Stimulated activated CD4-positive, alpha-beta T cell treated with anti-CD3 and anti-CD28 coated beads, Interleukin-15, amount 100 ng/mL, for 1 hour (primary cell): ENCODE data around the gene MIER2.

Experiments used
- DNase-seq, 2 donors: peaks; one replicate each; pipeline ENCODE4 v3.0.0-alpha.2; 2020; ENCODE audit warnings: low read depth in 1 of 2, low spot score in 1 of 2

The MIER2 gene

DNA sequence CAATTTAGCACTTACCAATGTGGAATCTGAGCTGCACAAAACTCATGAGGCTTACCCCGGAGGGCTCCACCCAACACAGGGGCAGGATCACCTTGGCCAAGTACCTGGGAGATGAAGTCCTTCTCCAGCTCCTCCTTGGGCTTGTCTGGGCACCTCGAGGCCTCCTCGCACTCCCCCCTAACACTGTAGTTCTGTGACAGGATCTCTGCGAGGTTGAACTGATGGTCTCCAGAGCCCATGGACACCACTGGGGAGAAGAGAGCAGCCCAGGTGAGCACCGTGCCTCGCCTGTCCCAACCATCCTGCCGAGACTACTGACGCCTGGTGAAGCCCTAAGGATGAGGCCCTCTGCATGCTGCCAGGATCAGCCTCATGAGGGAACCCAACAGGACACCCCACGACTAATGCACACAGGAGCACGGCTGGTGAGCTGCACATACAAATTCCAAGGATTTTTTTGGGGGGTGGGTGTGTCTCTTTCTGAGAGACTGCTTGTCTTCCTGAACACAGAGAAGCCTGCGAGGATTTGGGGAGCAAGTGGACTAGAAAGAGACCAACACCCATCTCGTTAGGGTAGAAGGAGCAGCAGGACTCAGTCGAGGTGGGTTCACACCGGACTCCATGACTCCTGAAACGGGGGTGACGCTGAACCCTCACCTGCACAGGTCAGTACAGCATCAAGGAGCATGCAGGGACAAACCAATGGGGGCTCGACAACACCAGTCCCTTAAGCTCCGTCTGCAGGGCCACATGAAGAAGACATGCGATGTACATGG lies 10.1 kb downstream of the MIER2 start:
- no peak for DNase-seq

DNA sequence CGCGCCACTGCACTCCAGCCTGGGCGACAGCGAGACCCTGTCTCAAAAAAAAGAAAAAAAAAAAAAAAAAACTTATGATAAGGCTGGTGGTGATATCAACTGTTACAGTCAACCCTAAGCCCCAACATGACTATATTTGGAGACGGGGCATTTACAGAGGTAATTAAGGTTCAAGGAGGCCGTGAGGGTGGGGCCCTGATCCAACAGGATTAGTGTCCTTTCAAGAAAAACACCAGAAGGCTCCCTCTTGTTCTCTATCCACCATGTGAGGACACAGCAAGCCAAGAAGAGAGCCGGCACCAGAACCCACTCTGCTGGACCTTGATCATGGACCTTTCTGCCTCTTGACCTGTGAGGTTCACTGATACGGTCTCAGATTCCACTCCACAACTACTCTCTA lies 14.1 kb downstream of the MIER2 start:
- DNase-seq = no peak

DNA sequence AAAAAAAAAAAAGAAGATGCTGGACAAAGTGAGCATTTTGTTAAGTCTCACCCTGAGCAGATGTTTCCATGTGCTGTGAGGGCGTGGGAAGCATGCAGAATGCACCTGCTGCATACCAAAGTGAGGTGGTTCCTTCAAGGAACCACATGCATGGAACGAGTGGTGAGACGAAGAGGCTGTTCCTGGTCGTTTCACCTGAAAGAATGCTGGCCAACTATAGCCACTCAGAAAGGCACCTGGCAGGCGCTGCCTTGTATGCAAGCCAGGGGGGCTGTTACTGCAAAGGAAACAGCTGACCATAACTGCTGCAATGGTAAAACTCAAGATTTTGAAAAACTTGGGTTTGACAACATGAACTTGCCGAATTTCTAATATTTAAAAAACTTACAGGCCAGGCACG lies 14.7 kb downstream of the MIER2 start:
- DNase-seq = no peak

- DNase-seq = no peak
These were observed 16.5 kb downstream of the MIER2 start for GRCh38 chr19:328025-328505.

DNA sequence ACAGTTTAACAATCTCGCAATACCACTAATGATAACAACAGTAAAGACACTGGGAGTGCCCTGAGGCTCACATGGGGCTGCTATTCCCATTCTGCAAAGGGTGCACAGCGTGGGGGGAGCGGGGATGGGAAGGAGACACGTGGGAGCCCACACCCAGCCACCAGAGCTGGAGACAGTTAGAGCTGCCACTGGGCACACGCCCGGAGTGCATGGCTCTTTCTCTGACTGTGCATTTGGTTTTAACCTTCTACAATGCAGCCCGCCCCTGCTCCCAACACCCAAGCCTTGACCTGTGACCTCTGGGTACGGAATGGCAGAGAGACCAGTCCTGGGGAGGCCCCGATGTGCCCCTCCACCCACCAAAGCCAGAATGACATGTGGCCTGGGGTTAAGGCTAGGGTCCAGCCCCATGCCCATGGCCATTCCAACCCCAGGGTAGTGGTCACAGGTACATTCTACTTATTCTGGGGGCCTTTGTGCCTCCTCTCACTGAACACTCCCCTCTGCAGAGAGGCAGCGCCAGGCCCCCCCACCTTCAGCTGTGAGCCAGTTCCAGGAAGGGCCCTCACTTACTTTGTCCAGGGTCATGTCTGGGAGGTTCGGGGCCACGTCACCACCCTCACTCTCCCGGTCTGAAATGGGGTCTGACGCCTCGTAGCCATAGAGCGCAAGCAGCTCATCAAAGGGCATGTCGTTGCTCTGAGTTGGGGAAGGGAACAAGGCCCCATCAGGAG lies 17.1 kb downstream of the MIER2 start:
- no peak for DNase-seq

- DNase-seq = no peak
These were observed 17.7 kb downstream of the MIER2 start for GRCh38 chr19:326871-327270.

- no peak for DNase-seq
These were observed 18.5 kb downstream of the MIER2 start for GRCh38 chr19:325937-326565.

DNA sequence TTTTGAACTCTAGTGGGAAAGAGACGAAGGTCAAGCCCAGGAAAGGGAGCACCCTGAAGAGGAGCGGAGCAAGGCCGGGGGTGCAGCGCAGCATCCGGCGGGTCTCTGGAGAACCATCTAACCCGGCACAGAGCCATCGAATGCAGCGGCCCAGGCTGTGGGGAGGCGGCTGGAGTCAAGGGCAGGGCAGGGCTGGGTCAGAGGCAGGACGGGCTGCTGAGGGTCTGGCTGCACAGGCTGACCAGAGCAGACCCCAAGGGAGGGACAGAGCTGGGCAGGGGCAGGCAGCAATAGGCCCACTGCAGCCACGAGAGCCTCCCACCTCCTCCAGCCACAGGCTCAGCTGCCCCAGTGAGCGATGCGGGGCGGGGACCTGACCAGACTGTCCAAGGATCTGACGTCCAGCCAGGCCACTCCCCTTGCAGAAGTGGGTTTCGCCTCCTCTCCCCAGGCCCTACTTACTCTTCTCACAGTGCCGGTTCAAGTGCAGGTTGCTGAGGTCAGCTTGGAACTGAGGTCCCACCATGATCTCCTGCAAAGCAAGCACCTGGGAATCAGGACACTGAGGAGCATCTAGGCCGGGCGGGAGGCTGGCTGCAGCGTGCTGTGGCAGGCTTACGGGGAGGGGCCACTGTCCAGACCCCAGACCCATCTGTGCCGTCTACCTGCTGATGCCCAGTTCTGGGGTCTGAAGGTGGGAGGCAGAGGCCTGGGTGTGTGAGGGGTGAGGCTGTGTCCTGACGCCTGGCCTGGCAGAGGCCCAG lies 19.2 kb downstream of the MIER2 start:
- no peak for DNase-seq

GRCh38 chr19:324716-325115 lies 19.9 kb downstream of the MIER2 start:
- no peak for DNase-seq

- no peak for DNase-seq
These were observed 22.0 kb downstream of the MIER2 start for GRCh38 chr19:322616-323015.

DNA sequence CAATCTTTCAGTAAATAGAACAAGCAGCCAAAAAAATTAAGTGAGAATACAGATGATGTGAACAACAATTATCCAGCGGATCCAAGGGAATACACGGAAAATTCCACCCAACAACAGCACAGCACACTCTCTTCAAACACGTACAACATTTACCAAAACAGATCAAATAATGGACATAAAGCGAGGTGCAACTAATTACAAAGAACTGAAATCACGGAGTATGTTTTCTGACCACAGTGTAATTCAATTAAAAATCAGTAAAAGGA lies 26.2 kb downstream of the MIER2 start:
- DNase-seq = no peak

DNA sequence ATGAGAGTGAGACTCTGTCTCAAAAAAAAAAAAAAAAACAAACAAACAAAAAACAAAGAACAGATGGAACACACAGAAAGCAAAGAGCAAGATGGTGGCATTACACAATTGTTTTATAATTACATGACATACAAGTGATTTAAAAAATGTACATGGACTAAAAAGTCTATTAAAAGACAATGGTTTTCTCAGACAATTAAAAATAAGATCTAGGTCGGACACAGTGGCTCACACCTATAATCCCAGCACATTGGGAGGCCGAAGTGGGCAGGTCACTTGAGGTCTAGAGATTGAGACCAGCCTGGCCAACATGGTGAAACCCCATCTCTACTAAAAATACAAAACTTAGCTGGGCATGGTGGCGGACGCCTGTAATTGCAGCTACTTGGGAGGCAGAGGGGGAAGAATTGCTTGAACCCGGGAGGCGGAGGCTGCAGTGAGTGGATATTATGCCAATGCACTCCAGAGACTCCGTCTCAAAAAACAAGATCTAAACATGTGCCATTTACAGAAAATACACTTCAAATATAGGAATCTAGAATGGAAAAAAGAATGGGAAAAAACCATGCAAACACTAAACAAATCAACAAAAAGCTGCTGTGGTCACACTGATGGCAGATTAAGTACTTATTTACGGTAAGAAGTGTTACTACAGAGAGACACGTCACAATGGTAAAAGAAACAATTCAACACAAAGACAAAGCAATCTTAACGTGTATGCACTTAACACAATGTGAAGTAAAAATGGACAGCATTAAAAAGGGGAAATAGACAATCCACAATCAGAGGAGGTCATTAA lies 26.7 kb downstream of the MIER2 start:
- DNase-seq = no peak

GRCh38 chr19:315811-316210 lies 28.8 kb downstream of the MIER2 start:
- no peak for DNase-seq

GRCh38 chr19:313988-314815 lies 30.4 kb downstream of the MIER2 start:
- no peak for DNase-seq

DNA sequence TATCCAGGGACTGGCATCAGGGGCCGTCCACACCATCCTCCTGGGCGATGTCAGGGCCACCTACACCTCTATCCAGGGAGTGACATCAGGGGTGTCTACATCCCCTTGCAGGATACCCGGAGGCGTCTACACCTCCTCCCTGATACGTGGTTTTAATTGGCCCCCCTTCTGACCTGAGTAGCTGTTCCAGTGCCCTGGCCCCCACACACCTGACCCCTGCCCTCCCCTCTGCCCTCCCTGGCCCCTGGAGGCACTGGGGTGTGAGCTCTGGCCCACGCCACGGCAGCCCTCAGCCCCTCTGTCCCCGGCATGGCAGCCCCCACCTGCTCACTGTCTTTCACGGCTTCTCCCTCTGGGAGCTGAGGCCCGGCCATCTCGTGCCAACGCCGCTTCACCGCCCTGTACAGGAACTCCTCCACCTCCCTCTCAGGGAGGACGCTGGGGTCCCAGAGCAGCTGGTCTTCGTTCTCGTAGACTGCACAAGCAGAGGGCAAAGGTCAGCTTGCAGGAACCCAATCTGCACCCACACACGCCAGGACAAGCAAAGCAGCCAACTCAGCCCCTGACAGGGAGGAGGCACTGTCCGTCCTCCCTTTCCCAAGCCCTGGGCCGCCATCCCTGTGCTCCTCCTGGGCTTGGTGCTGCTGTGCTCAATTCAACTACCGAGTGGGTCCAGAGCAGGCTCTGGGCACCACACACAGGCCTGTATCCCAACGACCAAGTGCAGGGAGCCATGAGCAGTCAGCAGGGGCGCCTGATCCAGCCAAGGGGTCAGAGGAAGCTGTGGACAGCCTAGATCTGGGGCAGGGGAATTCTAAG lies 31.2 kb downstream of the MIER2 start:
- no peak for DNase-seq

DNA sequence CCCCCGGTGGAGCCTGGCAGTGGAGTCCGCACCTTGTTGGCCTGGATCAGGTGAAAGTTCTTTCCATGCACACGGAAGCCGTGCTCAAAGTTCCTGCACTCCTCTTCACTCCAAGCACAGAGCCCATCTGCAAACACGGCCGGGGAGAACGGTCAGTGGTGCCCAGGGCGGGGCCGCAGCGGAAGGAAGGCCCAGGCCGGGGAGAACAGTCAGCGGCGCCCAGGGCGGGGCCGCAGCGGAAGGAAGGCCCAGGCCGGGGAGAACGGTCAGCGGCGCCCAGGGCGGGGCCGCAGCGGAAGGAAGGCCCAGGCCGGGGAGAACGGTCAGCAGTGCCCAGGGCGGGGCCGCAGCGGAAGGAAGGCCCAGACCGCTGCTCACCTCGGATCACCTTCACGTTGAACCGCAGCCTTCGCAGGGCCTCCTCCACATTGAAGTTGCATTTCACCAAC lies 32.8 kb downstream of the MIER2 start:
- no peak for DNase-seq

DNA sequence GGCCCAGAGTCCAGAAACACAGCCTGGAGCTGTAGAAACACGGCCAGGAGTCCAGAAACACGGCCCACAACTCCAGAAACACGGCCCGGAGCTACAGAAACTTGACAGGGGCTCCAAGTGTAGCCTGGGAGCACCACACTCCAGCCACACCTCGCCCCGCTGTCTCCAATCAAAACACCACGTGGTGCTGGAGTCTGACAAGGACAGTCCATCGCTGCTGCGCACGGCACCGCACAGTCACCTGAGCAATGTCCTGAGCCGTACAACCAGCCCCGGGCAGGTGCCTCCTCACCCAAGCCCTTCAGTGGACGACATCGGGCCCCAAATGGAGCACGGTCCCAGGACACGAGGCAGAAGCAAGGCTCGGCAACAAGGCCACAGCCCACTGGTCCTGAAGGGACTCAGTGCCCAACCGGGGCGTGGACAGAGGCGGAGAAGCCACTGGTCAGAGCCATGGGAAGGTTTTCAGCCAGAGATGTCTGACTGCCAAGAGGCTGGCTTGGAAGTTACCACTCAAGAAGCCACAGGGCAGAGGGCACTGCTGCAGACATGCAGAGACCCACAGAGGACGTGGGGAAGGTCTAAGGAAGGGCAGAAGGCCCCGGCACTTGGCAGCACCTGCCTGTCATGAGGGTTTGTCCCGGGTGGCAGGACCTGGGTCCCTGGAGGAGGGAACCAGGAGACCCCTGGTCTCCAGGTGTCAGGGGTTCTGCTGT lies 33.7 kb downstream of the MIER2 start:
- DNase-seq = no peak

DNA sequence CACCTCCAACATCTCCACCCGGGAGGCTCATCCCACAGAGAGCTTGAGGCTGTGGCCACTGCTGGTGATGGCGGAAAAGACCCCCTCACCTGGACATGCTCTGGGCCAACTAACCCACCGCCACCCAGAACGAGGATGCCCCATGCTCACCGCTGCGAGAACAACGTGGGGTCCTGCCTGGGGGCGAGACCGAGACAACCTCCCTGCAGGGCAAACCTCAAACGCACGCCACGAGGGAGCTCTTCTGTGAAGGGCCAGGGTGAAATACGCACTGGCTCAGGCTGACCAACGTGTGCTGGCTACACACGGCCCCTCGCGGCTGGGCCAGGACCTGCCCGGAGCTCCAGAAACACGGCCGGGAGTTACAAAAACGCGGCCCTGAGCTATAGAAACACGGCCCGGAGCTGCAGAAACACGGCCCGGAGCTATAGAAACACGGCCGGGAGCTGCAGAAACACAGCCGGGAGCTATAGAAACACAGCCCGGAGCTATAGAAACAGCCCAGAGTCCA lies 34.4 kb downstream of the MIER2 start:
- no peak for DNase-seq
